IPS-18c (cell line): ENCODE results near the gene WDR82.

Experiments
- H3K4me3 ChIP-seq: 2 replicates; pipeline ENCODE4 v1.7.0; 2013; ENCODE audit warnings: low read depth, mild to moderate bottlenecking, low read length, moderate library complexity; ENCODE audit not compliant: insufficient read depth
- H3K9me3 ChIP-seq: one replicate; pipeline ENCODE4 v1.6.1; 2013; ENCODE audit warnings: mild to moderate bottlenecking, low read length, moderate library complexity; ENCODE audit not compliant: control insufficient read depth, insufficient read depth

WDR82 gene

GRCh38 chr3:52313188-52313773 is 34.8 kb upstream of the WDR82 start:
- Histone ChIP-seq H3K9me3 (no peaks in the 10 kb centered on the region), H3K4me3 (no peak overlapping the region)

GRCh38 chr3:52311576-52312119 is 33.2 kb upstream of the WDR82 start:
- H3K9me3 ChIP-seq, result no peaks in the 10 kb centered on the region
- no peak overlapping the region for H3K4me3 ChIP-seq

- no peaks in the 10 kb centered on the region for H3K9me3 ChIP-seq
- H3K4me3 ChIP-seq, result no peak overlapping the region
Observed at GRCh38 chr3:52310861-52311575, 32.6 kb upstream of the WDR82 start.

- H3K9me3 ChIP-seq, result no peaks in the 10 kb centered on the region
Observed at GRCh38 chr3:52308308-52308707, 29.9 kb upstream of the WDR82 start.

GRCh38 chr3:52306978-52307377 is 28.5 kb upstream of the WDR82 start:
- H3K9me3 ChIP-seq, result no peaks in the 10 kb centered on the region

More at GRCh38 chr3:52308308-52308707, 29.9 kb upstream of the WDR82 start:
- H3K4me3 ChIP-seq, result no peak overlapping the region

GRCh38 chr3:52305926-52306325 is 27.5 kb upstream of the WDR82 start:
- H3K9me3 ChIP-seq, result no peaks in the 10 kb centered on the region
- no peak overlapping the region for H3K4me3 ChIP-seq

More at GRCh38 chr3:52306978-52307377, 28.5 kb upstream of the WDR82 start:
- no peak overlapping the region for H3K4me3 ChIP-seq

GRCh38 chr3:52303811-52304210 is 25.4 kb upstream of the WDR82 start:
- Histone ChIP-seq H3K4me3 (no peak overlapping the region), H3K9me3 (no peaks in the 10 kb centered on the region)

- no peak overlapping the region for H3K4me3 ChIP-seq
Observed at GRCh38 chr3:52302426-52303145, 24.1 kb upstream of the WDR82 start.

GRCh38 chr3:52299879-52300611 is 21.6 kb upstream of the WDR82 start:
- Histone ChIP-seq H3K9me3 (peaks cover 2% of the 10 kb centered on the region), H3K4me3 (peak overlapping the region; percentile 38)

More at GRCh38 chr3:52302426-52303145, 24.1 kb upstream of the WDR82 start:
- H3K9me3 ChIP-seq, result peaks cover 2% of the 10 kb centered on the region

GRCh38 chr3:52299247-52299878 is 20.9 kb upstream of the WDR82 start:
- H3K9me3 ChIP-seq, result peaks cover 2% of the 10 kb centered on the region
- H3K4me3 ChIP-seq, result peak overlapping the region; percentile 38

- H3K4me3 ChIP-seq, result peak overlapping the region; percentile 38
- H3K9me3 ChIP-seq, result peaks cover 2% of the 10 kb centered on the region
Observed at GRCh38 chr3:52298149-52299098, 20.0 kb upstream of the WDR82 start.

GRCh38 chr3:52297242-52298148 is 19.0 kb upstream of the WDR82 start:
- no peak overlapping the region for H3K4me3 ChIP-seq
- H3K9me3 ChIP-seq, result peaks cover 2% of the 10 kb centered on the region

- Histone ChIP-seq H3K4me3 (no peak overlapping the region), H3K9me3 (peaks cover 2% of the 10 kb centered on the region)
Observed at GRCh38 chr3:52295671-52296208, 17.3 kb upstream of the WDR82 start.

GRCh38 chr3:52294320-52295150 is 16.1 kb upstream of the WDR82 start:
- H3K9me3 ChIP-seq, result peaks cover 2% of the 10 kb centered on the region
- H3K4me3 ChIP-seq, result no peak overlapping the region
